Activated naive CD4-positive, alpha-beta T cell (primary cell): ENCODE measurements around the gene NSDHL.
"Not testable (repeated sequence)": the region's sequence is repeated elsewhere in the genome, so short reads cannot be mapped to it uniquely, and the experiment has no call there.

Experiments used
- DNase-seq, 4 experiments: peaks; one replicate each; lab custom pipeline; 2025; lab: John Stamatoyannopoulos, UW

Gene NSDHL

GRCh38 chrX:152895121-152895520 lies 64.3 kb downstream of the NSDHL start:
- no peak for DNase-seq

GRCh38 chrX:152895724-152896420 lies 65.0 kb downstream of the NSDHL start:
- DNase-seq: no peak

- DNase-seq: no peak
These were observed 65.6 kb downstream of the NSDHL start for GRCh38 chrX:152896450-152896849.

- no peak for DNase-seq
These were observed 66.6 kb downstream of the NSDHL start, which contains the start of gene ZNF185 for GRCh38 chrX:152897222-152898131. Gene ZNF185 (plus strand): TSS chrX:152898067. CDS start chrX:152914490, 16,423 bp downstream.

- no peak for DNase-seq
These were observed 67.6 kb downstream of the NSDHL start for GRCh38 chrX:152898442-152898841.

- DNase-seq: no peak
These were observed 68.4 kb downstream of the NSDHL start for GRCh38 chrX:152899111-152899873.

- DNase-seq: no peak
These were observed 69.2 kb downstream of the NSDHL start for GRCh38 chrX:152899874-152900719.

- no peak for DNase-seq
These were observed 70.1 kb downstream of the NSDHL start for GRCh38 chrX:152900937-152901445.

DNA sequence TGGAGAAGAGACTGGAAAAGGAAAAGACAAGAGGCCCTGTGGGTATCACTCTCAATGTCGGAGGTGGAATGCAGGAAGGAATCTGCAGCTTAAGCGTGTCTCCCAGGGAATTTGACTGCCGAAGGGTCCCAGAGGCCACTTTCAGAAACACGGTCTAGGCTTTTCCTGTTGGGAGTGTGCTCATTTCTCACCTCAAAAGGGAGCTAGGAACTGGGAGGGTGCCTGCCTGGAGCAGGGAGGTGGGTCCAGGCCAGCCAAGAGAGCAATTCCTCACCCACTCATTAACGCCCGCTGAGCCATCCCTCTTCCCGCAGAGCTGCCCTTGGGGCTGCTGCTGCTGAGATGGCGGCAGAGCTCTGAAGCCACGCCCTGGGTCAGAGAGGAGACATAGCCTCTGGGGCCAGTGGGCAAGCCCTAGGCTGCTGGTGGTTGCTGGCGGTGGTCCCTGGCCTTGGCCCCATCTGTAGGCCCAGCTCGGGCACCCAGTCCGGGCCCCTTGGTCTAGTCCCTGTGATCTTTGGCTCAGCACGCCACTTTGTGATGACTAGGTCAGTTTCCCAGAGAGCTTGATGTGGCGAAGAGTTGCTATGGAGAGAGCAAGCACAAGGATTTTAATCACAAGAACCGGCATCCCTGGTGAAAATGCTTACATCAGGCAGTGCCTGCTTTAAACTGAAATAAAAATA lies 71.1 kb downstream of the NSDHL start:
- DNase-seq: no peak

- no peak for DNase-seq
These were observed 71.6 kb downstream of the NSDHL start for GRCh38 chrX:152902502-152902820.

DNA sequence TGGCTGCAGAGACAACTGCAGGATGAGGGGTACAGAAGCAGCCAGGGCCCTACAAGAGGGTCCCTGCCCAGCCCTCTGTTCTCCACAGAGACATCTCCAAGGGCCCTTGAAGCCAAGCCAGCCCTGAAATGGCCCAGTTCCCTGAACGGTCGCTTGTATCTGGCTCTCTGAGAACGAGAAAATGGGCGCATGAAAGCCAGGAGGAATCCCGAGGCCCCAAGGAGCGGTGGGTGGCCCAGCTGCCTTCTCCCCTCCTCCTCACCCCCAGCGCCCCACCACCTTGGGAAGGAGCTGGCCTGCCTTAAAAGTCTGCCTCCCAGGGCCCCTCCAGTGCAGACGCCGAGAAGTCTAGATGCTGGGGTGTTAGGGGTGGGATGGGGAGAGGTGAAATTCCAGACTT lies 72.7 kb downstream of the NSDHL start:
- DNase-seq: no peak

GRCh38 chrX:152904151-152905080 lies 73.6 kb downstream of the NSDHL start:
- DNase-seq: peak in 1 of 4 experiments; percentile 7

- DNase-seq: no peak
These were observed 74.2 kb downstream of the NSDHL start for GRCh38 chrX:152905081-152905420.

DNA sequence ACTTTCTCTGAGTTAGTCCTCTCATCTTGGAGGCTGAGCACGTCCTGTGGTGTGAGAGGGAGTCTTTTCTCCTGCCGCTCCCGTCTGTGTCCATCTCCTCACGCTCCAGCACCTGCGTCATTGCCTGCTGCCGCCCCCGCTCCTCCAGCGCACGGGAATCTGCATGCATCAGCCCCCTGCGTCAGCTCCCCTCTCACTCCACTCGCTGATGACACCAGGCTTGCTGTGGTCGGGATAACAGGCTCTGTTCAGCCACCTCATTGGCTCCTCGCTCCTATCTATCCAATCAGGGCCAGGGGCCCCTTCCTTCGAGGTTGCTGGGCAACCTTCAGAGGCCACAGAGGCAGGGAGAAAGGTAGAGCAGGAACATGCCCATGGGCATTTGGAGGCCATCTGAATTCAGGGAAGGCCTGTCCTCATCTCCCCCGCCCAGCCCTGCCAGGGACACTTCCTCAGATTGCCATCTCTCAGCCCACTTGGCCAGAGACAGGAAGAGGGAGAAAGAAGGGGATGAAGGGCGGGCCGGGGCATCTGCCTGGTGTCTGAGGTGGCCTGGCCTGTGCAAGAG lies 76.3 kb downstream of the NSDHL start:
- no peak for DNase-seq

- no peak for DNase-seq
These were observed 77.6 kb downstream of the NSDHL start for GRCh38 chrX:152908486-152908885.

GRCh38 chrX:152910018-152910417 lies 79.2 kb downstream of the NSDHL start:
- not testable (repeated sequence) for DNase-seq

GRCh38 chrX:152912106-152912505 lies 81.2 kb downstream of the NSDHL start:
- DNase-seq: no peak

GRCh38 chrX:152912641-152913040 lies 81.8 kb downstream of the NSDHL start:
- no peak for DNase-seq

GRCh38 chrX:152913346-152913745 lies 82.5 kb downstream of the NSDHL start:
- DNase-seq: no peak
